Karpas-422 (cell line): ENCODE data around the gene LRSAM1. TPM values are rescaled to one million over a fixed set of nuclear protein-coding genes. Genes with fewer than 3 reads are reported as not detected.

Experiments used
- DNase-seq: peaks from one replicate; pipeline ENCODE4 v3.0.0-alpha.2; 2015
- H2AFZ ChIP-seq: fragments of 200-600 bp; sonication (generic); 2 replicates; pipeline ENCODE4 v1.6.1; 2014; ENCODE audit warnings: antibody characterized with exemption, low read length, mixed read lengths
- H3K27ac ChIP-seq: fragments of 200-600 bp; sonication (generic); 2 replicates; pipeline ENCODE4 v1.5.1; 2014; ENCODE audit warnings: mild to moderate bottlenecking, low read length, moderate library complexity
- H3K27me3 ChIP-seq: fragments of 200-600 bp; sonication (generic); 2 replicates; pipeline ENCODE4 v1.6.1; 2014; ENCODE audit warnings: low read length, mixed read lengths
- H3K36me3 ChIP-seq: fragments of 200-600 bp; sonication (generic); 2 replicates; pipeline ENCODE4 v1.6.1; 2014; ENCODE audit warnings: low read length, mixed read lengths; ENCODE audit not compliant: insufficient read depth
- H3K4me1 ChIP-seq: fragments of 200-600 bp; sonication (generic); 2 replicates; pipeline ENCODE4 v1.6.1; 2014; ENCODE audit warnings: mild to moderate bottlenecking, low read length, mixed read lengths
- H3K4me2 ChIP-seq: fragments of 200-600 bp; sonication (generic); 2 replicates; pipeline ENCODE4 v1.6.1; 2014; ENCODE audit warnings: low read length, low read depth, mild to moderate bottlenecking; ENCODE audit not compliant: poor library complexity, severe bottlenecking
- H3K4me3 ChIP-seq: fragments of 200-600 bp; sonication (generic); 2 replicates; pipeline ENCODE4 v1.5.1; 2014; ENCODE audit warnings: mild to moderate bottlenecking, antibody characterized with exemption, low read length, mixed read lengths
- H3K79me2 ChIP-seq: fragments of 200-600 bp; sonication (generic); 2 replicates; pipeline ENCODE4 v1.6.1; 2014; ENCODE audit warnings: mild to moderate bottlenecking, low read length, mixed read lengths
- H3K9ac ChIP-seq: fragments of 200-600 bp; sonication (generic); 2 replicates; pipeline ENCODE4 v1.6.0; 2014; ENCODE audit warnings: low read length
- H3K9me2 ChIP-seq: fragments of 200-600 bp; sonication (generic), shearing (Covaris generic); replicated peaks from 2 replicates; pipeline ENCODE4 v1.6.0; 2014; ENCODE audit warnings: mild to moderate bottlenecking, low read length, moderate library complexity; ENCODE audit not compliant: insufficient read depth
- H3K9me3 ChIP-seq: fragments of 300-700, 200-600 bp; sonication (generic); 2 replicates; pipeline ENCODE4 v1.6.1; 2014; ENCODE audit warnings: low read length, mixed read lengths
- H4K20me1 ChIP-seq: fragments of 200-600 bp; sonication (generic); 2 replicates; pipeline ENCODE4 v1.6.1; 2014; ENCODE audit warnings: mild to moderate bottlenecking, antibody characterized with exemption, low read length, low read depth; ENCODE audit not compliant: insufficient read depth
- total RNA-seq: library from RNA; depleted of rRNA; stranded (reverse); fragments of >200 nt; shearing (Covaris generic); gene quantifications from 2 replicates; pipeline ENCODE4 v1.2.3, GENCODE V29; 2014; ENCODE audit warnings: low replicate concordance

Gene LRSAM1
- total RNA-seq, 1 experiment from 2014 or later, result 14.4 TPM

DNA sequence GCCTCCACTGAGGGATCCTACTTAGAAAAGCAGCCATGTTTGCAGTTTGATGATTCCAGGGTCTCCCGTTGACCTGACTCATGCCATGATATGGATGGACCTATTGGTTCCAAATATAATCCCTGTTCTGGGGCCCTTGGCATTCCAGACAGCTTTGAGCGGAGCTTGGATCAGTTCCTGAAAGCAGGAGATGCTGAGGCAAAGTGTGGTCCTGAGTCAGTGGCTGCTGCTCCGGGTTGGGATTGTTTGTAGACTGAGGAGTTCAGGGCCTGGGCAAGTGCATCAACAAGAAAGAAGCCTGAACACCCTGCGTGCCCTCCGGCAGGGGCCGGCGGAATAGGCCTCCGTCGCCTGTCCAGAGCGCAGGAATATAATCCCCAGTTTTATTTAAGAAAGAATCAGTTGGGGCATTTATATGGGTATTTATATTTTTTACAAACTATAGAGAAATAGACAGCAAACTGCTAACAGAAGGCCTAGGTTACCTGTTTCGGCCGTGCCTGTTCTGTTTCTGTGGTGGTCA is 50.6 kb downstream of the LRSAM1 start:
- Histone ChIP-seq H3K9ac (no peak overlapping the region), H3K9me2 (no peaks in the 10 kb centered on the region), H3K27me3 (no peaks in the 10 kb centered on the region), H4K20me1 (no peaks in the 10 kb centered on the region), H3K4me1 (no peaks in the 10 kb centered on the region), H3K4me3 (no peak overlapping the region), H3K9me3 (no peaks in the 10 kb centered on the region), H3K27ac (no peak overlapping the region), H3K79me2 (no peaks in the 10 kb centered on the region), H3K4me2 (no peak overlapping the region), H2AFZ (no peak overlapping the region), H3K36me3 (no peaks in the 10 kb centered on the region)
- DNase-seq, result no peak

DNA sequence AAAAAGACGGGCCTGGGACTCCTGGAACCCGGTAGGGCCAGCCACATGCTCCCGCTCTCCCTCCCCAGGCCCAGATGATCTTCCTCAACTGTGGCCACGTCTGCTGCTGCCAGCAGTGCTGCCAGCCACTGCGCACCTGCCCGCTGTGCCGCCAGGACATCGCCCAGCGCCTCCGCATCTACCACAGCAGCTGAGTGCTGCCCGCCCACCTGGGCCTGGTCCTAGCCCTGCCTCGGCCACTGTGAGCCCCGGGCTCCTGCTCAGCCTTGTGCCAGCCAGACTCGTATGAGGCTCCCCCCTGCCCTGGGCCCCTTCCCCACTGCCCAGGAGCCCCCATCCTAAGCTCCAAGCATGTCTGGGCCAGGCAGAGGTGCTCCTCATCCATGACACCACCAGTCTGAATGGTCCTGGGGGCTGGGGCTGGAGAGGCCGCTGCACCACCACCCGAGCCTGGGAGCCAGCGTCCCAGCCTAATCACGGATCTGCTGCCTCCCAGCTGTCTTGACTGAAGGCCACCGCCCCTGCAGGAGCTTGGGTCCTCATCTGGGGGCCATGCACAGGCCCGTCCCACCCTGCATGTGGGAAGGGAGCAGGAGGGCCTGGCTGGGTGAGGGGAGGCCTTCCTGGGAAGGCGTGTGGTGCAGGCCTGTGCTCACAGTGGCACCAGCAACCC is 51.5 kb downstream of the LRSAM1 start:
- Histone ChIP-seq H3K4me3 (no peak overlapping the region), H4K20me1 (no peaks in the 10 kb centered on the region), H3K9me2 (no peaks in the 10 kb centered on the region), H3K27me3 (no peaks in the 10 kb centered on the region), H2AFZ (no peak overlapping the region), H3K9ac (no peak overlapping the region), H3K4me1 (no peaks in the 10 kb centered on the region), H3K27ac (no peak overlapping the region), H3K9me3 (no peaks in the 10 kb centered on the region), H3K79me2 (no peaks in the 10 kb centered on the region), H3K36me3 (no peaks in the 10 kb centered on the region), H3K4me2 (no peak overlapping the region)
- no peak for DNase-seq

DNA sequence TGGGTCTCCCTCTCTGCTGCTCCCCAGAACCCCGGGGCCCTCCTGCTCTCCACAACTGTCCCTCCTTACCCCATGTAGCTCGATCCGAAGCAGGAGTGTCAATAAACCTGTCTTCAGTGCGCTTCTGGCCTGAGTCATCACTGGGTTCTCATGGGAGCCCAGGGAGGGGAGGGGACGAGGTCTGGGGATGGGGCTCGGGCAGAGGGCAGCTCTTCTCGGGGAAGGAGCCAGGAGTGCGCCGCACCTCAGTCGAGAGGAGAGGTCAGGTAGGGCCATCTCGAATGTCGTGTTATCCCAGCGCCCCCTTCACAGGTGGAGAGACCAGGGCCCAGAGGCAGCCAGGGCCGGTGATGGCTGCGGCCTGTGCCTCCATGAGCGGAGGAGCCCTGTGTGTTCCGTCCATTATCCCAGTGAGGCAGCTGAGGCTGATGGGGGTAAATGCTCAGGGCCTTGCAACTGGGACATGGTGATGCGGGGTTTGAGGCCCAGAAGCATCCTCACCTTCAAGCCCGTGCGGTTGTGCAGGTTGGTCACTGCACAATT is 52.1 kb downstream of the LRSAM1 start:
- H3K36me3 ChIP-seq, result no peaks in the 10 kb centered on the region
- no peaks in the 10 kb centered on the region for H4K20me1 ChIP-seq
- H3K9me2 ChIP-seq, result no peaks in the 10 kb centered on the region
- H3K27ac ChIP-seq, result no peak overlapping the region
- no peaks in the 10 kb centered on the region for H3K9me3 ChIP-seq
- H3K27me3 ChIP-seq, result no peaks in the 10 kb centered on the region
- DNase-seq, result no peak
- no peaks in the 10 kb centered on the region for H3K4me1 ChIP-seq
- no peak overlapping the region for H2AFZ ChIP-seq
- no peaks in the 10 kb centered on the region for H3K79me2 ChIP-seq
- H3K9ac ChIP-seq, result no peak overlapping the region
- no peak overlapping the region for H3K4me2 ChIP-seq
- no peak overlapping the region for H3K4me3 ChIP-seq

DNA sequence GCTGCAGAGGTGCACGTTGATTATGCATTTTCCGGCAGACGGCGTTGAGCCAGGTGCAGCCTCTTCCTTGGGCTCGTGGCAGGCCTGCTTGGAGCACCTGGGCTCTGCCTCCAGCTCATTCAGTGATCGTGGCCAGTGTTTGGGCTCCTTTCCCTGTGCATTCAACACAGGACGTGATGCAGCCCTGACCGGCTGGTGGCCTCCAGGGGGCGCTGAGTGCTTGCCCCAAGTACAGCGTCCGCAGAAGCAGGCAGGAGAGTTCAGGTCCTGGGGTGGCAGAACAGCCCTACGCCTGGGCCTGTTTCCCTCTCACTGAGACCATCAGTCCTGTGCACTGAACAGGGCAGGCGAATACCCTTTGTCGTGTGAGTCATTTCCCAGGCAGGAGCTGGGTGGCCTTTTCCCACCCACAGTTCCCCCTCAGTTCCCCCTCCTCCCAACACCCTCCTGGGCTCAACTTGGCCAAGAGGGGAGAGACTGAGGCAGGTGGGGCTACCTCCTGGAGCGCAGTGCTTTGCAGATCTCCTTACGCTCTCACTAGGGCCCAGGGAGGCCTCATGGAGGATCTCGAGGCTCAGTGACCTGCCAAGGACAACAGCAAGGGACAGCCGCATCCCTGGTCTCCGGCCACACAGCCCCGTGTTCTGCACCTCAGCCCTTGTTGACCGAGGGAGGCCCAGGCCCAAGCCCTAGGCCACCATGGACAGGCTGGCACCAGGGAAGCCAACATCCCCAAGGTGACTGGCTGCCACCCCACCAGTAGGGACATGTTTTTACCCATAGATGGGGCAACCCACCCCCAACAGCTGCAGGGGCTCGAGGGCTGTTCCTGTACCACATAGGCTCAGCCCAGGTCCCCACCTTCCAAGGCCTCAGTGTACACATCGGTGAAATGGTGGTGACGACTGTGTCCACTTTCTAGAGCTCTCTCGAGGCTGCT is 52.9 kb downstream of the LRSAM1 start:
- no peaks in the 10 kb centered on the region for H3K27me3 ChIP-seq
- H3K27ac ChIP-seq, result no peak overlapping the region
- H2AFZ ChIP-seq, result no peak overlapping the region
- no peaks in the 10 kb centered on the region for H3K9me3 ChIP-seq
- H3K9me2 ChIP-seq, result no peaks in the 10 kb centered on the region
- no peak overlapping the region for H3K4me2 ChIP-seq
- H3K4me1 ChIP-seq, result no peaks in the 10 kb centered on the region
- no peak overlapping the region for H3K9ac ChIP-seq
- no peaks in the 10 kb centered on the region for H3K79me2 ChIP-seq
- H3K36me3 ChIP-seq, result no peaks in the 10 kb centered on the region
- H3K4me3 ChIP-seq, result no peak overlapping the region
- DNase-seq, result peak; percentile 91
- no peaks in the 10 kb centered on the region for H4K20me1 ChIP-seq

DNA sequence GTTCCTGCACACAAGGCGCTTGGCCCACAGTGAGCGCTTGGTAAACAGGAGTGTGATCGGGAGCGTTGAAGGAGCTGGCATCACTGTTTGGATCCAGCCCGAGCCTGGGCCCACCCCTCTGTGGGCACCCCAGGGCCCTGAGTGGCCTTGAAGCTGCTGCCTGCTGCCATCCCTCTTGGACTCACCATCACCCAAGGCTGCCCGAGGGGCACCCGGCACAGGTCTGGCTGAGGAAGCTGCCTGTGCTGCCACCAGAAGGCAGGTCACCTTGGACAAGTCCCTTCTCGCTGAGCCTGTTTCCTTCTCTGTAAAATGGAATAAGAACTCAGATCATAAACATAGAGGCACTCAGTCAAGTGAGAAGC is 53.6 kb downstream of the LRSAM1 start:
- no peaks in the 10 kb centered on the region for H3K79me2 ChIP-seq
- no peaks in the 10 kb centered on the region for H3K4me1 ChIP-seq
- no peaks in the 10 kb centered on the region for H3K9me2 ChIP-seq
- DNase-seq, result no peak
- H3K4me3 ChIP-seq, result no peak overlapping the region
- H3K4me2 ChIP-seq, result no peak overlapping the region
- no peaks in the 10 kb centered on the region for H3K36me3 ChIP-seq
- H3K9me3 ChIP-seq, result no peaks in the 10 kb centered on the region
- no peak overlapping the region for H2AFZ ChIP-seq
- H3K27me3 ChIP-seq, result no peaks in the 10 kb centered on the region
- H4K20me1 ChIP-seq, result no peaks in the 10 kb centered on the region
- H3K27ac ChIP-seq, result no peak overlapping the region
- no peak overlapping the region for H3K9ac ChIP-seq

DNA sequence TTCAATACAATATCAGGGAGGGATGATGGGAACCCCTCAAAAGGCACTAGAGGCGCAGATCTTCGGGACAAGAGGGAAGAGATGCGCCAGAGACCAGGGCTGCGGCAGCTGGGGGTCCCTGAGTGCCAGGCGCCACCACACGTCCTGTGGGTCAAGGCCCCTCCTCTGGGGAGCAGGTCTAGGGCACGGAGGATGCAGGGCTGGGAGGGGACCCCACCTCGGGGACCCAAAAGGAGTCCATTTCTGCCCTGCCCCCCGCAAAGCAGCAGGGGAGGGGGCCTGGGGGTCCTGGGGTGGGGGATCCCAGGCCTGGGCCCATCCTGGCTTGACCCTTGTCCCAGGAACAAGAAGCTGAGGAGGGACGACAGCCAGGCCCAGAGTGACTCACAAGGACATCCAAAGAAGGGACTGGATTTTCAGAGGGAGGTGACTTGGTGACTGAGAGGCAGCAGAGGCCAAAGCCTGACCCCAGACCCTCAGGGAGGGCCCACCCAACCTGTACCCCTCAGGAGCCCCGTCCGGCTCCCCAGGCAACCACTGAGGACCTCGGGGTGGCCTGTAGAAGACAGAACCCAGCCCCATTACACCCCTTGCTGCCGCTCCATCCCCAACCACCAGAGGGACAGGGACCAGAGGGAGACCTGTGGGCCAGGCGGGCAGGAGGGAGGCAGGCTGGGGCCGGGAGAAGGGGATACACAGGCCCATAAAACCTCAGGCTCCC is 54.2 kb downstream of the LRSAM1 start:
- Histone ChIP-seq H3K4me1 (no peaks in the 10 kb centered on the region), H3K9me2 (no peaks in the 10 kb centered on the region), H3K4me3 (no peak overlapping the region), H3K79me2 (no peaks in the 10 kb centered on the region), H3K9me3 (no peaks in the 10 kb centered on the region), H2AFZ (no peak overlapping the region), H3K4me2 (no peak overlapping the region), H3K9ac (no peak overlapping the region), H3K27me3 (no peaks in the 10 kb centered on the region), H4K20me1 (no peaks in the 10 kb centered on the region), H3K27ac (no peak overlapping the region), H3K36me3 (no peaks in the 10 kb centered on the region)
- DNase-seq, result peak; percentile 80

DNA sequence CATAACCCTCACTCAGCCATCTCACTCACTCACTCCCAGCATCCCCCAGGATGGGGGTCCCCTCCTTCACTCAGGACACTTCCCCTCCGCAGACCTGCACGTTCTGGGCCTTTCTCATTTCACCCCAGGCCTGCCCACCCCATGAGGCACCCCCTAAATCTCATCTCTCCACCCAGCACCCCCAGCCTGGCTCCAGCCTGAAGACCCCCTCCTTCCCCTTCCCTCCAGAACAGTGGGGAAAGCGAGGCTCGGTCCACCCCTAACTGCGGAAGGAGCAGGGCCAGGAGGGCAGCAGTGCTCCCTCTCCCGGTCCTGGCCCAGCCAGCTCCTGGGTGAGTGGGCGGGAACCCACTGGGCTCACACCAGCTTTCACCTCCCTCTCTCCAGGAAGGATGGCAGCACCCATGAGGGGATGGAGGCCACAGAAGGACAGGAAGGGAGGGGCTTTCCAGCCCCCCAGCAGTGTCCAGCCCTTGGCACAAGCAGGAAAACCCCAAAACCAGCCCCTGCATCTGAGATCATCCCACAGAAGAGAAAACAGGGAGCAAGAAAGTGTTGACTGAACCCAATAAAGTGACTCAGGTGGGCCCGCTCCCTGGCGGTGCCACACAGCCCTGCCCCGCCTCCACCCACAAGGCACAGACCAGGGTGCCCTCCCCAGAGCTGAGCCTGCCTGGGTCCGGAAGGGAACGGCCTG is 55.0 kb downstream of the LRSAM1 start:
- H3K9ac ChIP-seq, result no peak overlapping the region

More for the DNA sequence above, 55.0 kb downstream of the LRSAM1 start:
- H4K20me1 ChIP-seq, result no peaks in the 10 kb centered on the region
- H3K27ac ChIP-seq, result no peak overlapping the region
- DNase-seq, result no peak
- no peaks in the 10 kb centered on the region for H3K27me3 ChIP-seq
- H3K4me1 ChIP-seq, result no peaks in the 10 kb centered on the region
- no peaks in the 10 kb centered on the region for H3K36me3 ChIP-seq
- H2AFZ ChIP-seq, result no peak overlapping the region
- H3K4me2 ChIP-seq, result no peak overlapping the region
- H3K9me3 ChIP-seq, result no peaks in the 10 kb centered on the region
- no peaks in the 10 kb centered on the region for H3K79me2 ChIP-seq
- H3K4me3 ChIP-seq, result no peak overlapping the region
- no peaks in the 10 kb centered on the region for H3K9me2 ChIP-seq
